Stimulated activated naive CD4-positive, alpha-beta T cell treated with Interleukin-2 at 50 U/mL for 16 hours (primary cell): ENCODE results near the gene CRYBA4.
"Not testable (repeated sequence)": the region's sequence is repeated elsewhere in the genome, so short reads cannot be mapped to it uniquely, and the experiment has no call there.

ENCODE experiments used
- DNase-seq: peaks from one replicate; lab custom pipeline; 2025; lab: John Stamatoyannopoulos, UW

The CRYBA4 gene

DNA sequence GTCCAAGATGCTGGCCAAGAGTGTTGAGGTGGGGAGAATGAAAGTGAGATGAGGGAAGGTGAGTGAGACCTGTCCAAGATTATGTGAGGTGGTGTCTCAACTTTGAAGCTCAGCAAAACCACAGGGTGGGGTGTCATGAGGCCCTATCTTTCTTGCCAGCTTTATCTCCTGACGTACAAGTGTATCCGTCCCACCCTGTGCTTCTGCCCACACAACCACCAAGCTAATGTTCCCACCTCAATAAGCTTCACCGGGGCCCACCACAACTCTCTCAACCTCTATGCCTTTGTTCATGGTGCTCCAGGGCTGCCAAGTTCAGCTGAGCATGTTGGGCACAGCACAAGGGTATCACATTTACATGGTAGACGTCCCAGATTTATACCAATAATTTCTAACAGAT lies 24.7 kb upstream of the CRYBA4 start:
- DNase-seq = no peak

- DNase-seq = no peak
These were observed 24.3 kb upstream of the CRYBA4 start for GRCh38 chr22:26597480-26597879.

- DNase-seq = no peak
These were observed 22.3 kb upstream of the CRYBA4 start for GRCh38 chr22:26599505-26599904.

GRCh38 chr22:26601726-26602125 lies 20.0 kb upstream of the CRYBA4 start:
- DNase-seq = no peak

GRCh38 chr22:26602127-26602526 lies 19.6 kb upstream of the CRYBA4 start:
- no peak for DNase-seq

GRCh38 chr22:26604368-26604767 lies 17.4 kb upstream of the CRYBA4 start:
- DNase-seq = no peak

GRCh38 chr22:26606611-26607010 lies 15.2 kb upstream of the CRYBA4 start:
- DNase-seq = no peak

GRCh38 chr22:26608129-26608528 lies 13.6 kb upstream of the CRYBA4 start:
- DNase-seq = no peak

DNA sequence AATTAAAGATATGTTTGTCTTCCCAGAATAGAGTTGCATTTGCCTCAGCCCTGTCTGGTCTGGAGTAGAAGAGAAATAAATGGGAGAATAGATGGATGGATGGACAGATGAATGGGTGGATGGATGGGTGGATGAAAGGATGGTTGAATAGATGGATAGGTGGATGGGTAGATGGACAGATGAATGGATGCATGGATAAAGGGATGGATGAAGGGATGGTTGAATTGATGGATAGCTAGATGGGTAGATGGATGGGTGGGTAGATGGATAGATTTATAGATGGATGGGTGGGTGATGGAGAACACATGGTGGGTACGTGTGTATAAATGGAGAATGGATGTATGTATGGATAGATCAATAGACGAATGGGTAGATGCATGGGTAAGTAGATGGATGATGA lies 12.5 kb upstream of the CRYBA4 start:
- DNase-seq = no peak

GRCh38 chr22:26610072-26610958 lies 11.4 kb upstream of the CRYBA4 start:
- DNase-seq = peak; percentile 55

DNA sequence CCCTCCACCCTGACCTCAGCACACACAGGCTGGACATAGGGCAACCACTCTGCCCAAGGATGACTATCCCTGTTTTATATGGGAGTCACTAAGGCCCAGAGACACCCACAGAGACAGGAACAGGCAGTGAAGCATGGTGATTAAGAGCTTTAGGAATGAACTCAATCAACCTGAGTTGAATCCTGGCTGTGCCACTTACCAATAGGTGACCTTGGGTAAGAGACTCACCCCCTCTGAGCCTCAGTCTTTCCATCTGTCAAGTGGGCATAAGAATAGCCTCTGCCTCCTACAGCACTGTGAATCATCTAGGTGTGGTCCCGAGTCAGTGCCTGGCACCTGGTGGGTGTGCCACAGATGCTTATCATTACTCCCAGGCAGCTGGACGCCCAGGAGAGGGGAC lies 10.8 kb upstream of the CRYBA4 start:
- no peak for DNase-seq

- DNase-seq = no peak
These were observed 9.1 kb upstream of the CRYBA4 start for GRCh38 chr22:26612652-26613051.

DNA sequence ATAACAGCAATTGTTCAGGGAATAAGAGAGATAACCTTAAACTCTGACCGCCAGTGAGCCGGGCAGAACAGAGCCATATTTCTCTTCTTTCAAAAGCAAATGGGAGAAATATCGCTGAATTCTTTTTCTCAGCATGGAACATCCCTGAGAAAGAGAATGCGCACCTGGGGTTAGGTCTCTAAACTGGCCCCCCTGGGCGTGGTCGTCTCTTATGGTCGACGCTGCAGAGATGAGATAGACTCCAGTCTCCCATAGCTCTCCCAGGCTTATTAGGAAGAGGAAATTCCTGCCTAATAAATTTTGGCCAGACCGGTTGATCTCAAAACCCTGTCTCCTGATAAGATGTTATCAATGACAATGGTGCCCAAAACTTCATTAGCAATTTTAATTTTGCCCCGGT lies 8.0 kb upstream of the CRYBA4 start:
- DNase-seq = not testable (repeated sequence)

DNA sequence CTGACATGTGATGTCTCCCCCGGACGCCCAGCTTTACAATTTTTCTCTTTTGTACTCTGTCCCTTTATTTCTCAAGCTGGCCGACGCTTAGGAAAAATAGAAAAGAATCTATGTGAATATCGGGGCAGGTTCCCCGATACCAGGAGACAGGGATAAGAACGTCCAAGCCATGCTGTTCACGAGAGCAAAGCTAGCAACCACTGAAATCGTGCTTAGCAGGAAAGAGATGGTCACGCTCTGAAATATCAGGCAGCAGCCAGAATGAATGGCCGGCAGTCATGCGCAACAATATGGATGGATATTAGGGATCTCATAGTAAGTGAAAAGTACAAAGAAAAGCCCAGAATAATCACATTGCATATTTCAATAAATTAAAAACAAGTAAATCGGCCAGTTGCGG lies 7.4 kb upstream of the CRYBA4 start:
- DNase-seq = no peak

- no peak for DNase-seq
These were observed 6.6 kb upstream of the CRYBA4 start for GRCh38 chr22:26615149-26615548.

DNA sequence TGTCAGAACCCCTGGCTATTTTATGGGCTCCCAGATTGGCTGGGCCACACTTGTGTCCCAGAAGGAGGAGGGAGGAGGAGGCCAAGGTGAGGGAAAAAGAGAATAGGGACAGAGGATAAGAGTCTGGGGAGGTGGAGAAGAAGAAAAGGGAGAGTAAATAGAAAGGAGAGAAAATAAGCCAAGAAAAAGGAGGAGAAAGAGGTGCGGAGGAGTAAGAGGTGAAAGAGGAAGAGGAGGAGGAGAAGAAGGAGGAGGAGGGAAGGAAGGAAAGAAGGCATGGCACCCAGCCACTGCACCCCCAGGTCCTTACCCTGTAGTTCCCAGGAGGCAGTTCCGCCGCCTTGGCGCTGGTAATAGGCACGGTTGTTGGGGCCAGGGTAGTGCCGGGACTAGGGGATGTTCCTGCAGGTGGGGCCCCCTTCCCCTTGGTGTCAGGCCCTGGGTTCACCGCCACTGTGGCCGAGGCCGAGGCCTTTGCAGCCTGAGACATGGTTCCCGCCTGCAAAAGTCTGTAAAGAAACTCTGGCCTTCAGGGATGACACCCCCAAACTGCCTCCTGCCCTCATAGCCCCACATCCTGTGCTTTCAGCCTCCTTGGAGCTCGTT lies 5.8 kb upstream of the CRYBA4 start:
- no peak for DNase-seq

- no peak for DNase-seq
These were observed 5.1 kb upstream of the CRYBA4 start for GRCh38 chr22:26616650-26617049.

DNA sequence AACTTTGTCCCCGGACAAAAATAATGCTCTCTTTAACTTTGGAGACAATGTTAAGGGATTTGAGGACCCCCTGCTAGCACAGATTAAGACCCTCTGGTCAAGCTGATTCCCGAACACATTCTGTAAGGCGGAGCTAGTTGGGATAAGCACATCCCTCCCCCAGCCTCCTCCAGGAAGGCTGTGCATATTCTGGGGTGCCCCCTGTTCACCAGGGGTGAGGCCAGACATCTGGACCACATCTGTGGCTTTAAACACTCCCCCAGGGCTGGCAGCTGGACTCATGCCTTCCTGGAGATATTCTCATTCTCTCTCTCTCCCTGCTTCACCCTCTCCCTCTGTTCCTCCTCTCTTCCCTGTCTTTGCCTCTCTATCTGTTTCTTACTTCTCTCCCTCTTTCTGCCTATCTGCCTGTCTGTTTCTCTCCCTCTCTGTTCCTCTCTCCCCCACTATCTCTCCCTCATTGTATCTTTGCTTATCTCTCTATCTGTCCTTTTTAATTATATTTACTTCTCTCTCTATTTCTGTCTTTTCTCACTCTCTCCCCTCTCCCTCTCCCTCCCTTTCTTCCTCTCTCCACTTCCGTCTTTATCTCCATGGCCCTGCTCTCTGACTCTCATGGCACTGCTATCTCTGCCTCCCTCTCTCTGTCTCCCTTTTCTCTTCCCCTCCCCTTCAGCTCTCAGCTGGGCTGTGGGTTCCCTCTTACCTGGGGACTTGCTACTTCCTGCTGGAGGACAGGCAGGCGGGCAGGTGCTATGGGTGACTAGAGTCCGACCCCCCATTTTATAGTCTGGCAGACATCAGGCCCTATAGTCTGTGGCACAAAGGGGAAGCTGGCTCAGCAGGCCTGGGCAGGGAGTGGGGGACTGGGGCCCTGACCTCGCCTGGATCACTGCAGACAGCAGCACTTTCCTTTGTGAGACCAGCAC lies 4.2 kb upstream of the CRYBA4 start, which contains the start of gene CRYBB1:
CRYBB1 (minus strand) TSS at position 757 of the 929 bp plus-strand sequence. CDS start 1,708 bp downstream, outside the sequence.
- DNase-seq = no peak

- DNase-seq = no peak
These were observed 3.3 kb upstream of the CRYBA4 start for GRCh38 chr22:26618455-26618854.

GRCh38 chr22:26619510-26619909 lies 2.3 kb upstream of the CRYBA4 start:
- DNase-seq = no peak

- DNase-seq = no peak
These were observed 1.6 kb upstream of the CRYBA4 start for GRCh38 chr22:26620197-26620596.

DNA sequence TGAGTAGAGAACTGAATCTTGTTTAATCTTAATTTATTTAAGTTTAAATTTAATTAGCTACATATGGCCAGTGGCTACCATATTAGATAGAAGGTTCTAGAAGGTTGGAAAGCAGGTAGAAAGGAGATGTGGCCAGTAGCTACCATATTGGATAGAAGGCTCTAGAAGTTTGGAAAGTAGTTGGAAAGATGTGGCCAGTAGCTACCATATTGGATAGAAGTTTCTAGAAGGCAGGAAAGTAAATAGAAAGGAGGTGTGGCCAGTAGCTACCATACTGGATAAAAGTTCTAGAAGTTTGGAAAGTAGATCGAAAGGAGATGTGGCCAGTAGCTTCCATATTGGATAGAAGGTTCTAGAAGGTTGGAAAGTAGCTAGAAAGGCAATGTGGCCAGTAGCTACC lies 2.2 kb downstream of the CRYBA4 start:
- DNase-seq = no peak
